Calu3 (cell line): ENCODE results near the gene PBOV1. TPM values are rescaled to one million over a fixed set of nuclear protein-coding genes. Genes with fewer than 3 reads are reported as not detected.

Source experiments
- BruUV-seq: library from RNA; stranded (reverse); fragments of 400-500 nt; replicated peaks from 2 replicates; lab custom pipeline; 2021; lab: Mats Ljungman, UMichigan
- CTCF ChIA-PET: fragments of 300-600 bp; sonication (Branson Sonifier 250); formaldehyde crosslinking; loops from one replicate; lab custom pipeline; 2022; ENCODE audit warnings: antibody characterized with exemption; lab: Charles Lee
- DNase-seq: peaks from one replicate; pipeline ENCODE4 v3.0.0; 2022
- H3K27ac Mint-ChIP-seq: one replicate; pipeline ENCODE4 v1.8.0; 2022; ENCODE audit warnings: mixed read lengths; ENCODE audit not compliant: unreplicated experiment
- H3K27me3 Mint-ChIP-seq: one replicate; pipeline ENCODE4 v1.8.0; 2022; ENCODE audit warnings: mixed read lengths; ENCODE audit not compliant: unreplicated experiment
- H3K36me3 Mint-ChIP-seq: one replicate; pipeline ENCODE4 v1.8.0; 2022; ENCODE audit warnings: mild to moderate bottlenecking, moderate library complexity, mixed read lengths; ENCODE audit not compliant: insufficient read depth, unreplicated experiment
- H3K4me1 Mint-ChIP-seq: one replicate; pipeline ENCODE4 v1.8.0; 2022; ENCODE audit warnings: mild to moderate bottlenecking, low read depth, mixed read lengths; ENCODE audit not compliant: unreplicated experiment
- H3K4me3 Mint-ChIP-seq: one replicate; pipeline ENCODE4 v1.8.0; 2022; ENCODE audit warnings: mild to moderate bottlenecking, low read depth, moderate library complexity, mixed read lengths; ENCODE audit not compliant: unreplicated experiment
- H3K9me3 Mint-ChIP-seq: one replicate; pipeline ENCODE4 v1.8.0; 2022; ENCODE audit warnings: low read depth, mixed read lengths; ENCODE audit not compliant: unreplicated experiment
- intact Hi-C: fragments of 100-400 bp; cut with micrococcal nuclease; formaldehyde crosslinking; loops from one replicate; pipeline ENCODE4 v1.10.0; 2022; ENCODE audit not compliant: unreplicated experiment
- total RNA-seq: library from RNA; stranded (reverse); gene quantifications from 2 replicates; pipeline ENCODE4 v1.2.3, GENCODE V29; 2022
- TF ChIP-seq, protein P1 (sequence below): fragments of 200-600 bp; IDR thresholded peaks from one replicate; pipeline ENCODE4 v1.8.0; 2022; ENCODE audit warnings: antibody characterized with exemption; ENCODE audit not compliant: unreplicated experiment

Gene PBOV1
- total RNA-seq, 1 experiment from 2014 or later: not detected

DNA sequence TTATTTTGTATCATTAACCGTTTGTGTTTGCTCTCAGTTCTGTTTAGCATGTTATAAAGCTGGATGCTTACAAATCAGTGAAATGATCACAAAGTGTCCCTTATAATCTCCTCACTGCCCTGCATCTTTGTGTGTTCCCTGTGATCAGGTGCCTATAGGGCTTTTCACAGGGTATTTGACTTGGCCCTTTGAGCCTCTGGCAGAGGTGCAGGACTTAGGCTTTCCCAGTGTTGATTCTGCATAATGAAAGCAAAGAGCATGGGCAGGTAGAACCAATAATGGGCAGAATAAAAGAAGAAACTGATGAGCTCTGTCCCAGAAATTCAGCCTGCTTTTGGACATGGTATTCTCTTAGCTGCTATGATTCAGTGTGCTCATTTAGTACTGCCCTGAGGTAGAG is 16.9 kb upstream of the PBOV1 start:
- DNase-seq: no peak
- no peak overlapping the region for H3K27ac Mint-ChIP-seq
- intact Hi-C loops: no loop called here
- no peaks in the 10 kb centered on the region for H3K27me3 Mint-ChIP-seq
- peaks cover 13% of the 10 kb centered on the region for H3K4me1 Mint-ChIP-seq
- peaks cover 5% of the 10 kb centered on the region for H3K36me3 Mint-ChIP-seq
- no peaks in the 10 kb centered on the region for H3K9me3 Mint-ChIP-seq
- TF ChIP-seq, protein P1, sequence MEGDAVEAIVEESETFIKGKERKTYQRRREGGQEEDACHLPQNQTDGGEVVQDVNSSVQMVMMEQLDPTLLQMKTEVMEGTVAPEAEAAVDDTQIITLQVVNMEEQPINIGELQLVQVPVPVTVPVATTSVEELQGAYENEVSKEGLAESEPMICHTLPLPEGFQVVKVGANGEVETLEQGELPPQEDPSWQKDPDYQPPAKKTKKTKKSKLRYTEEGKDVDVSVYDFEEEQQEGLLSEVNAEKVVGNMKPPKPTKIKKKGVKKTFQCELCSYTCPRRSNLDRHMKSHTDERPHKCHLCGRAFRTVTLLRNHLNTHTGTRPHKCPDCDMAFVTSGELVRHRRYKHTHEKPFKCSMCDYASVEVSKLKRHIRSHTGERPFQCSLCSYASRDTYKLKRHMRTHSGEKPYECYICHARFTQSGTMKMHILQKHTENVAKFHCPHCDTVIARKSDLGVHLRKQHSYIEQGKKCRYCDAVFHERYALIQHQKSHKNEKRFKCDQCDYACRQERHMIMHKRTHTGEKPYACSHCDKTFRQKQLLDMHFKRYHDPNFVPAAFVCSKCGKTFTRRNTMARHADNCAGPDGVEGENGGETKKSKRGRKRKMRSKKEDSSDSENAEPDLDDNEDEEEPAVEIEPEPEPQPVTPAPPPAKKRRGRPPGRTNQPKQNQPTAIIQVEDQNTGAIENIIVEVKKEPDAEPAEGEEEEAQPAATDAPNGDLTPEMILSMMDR: no peak
- no peak overlapping the region for H3K4me3 Mint-ChIP-seq
- CTCF ChIA-PET: no interaction called here
- BruUV-seq: no TSS peak

GRCh38 chr6:138234363-138234762 is 16.1 kb upstream of the PBOV1 start:
- no TSS peak for BruUV-seq
- no peak for DNase-seq
- peaks cover 5% of the 10 kb centered on the region for H3K36me3 Mint-ChIP-seq

GRCh38 chr6:138231381-138231886 is 13.1 kb upstream of the PBOV1 start:
- peak; percentile 30 for DNase-seq
- CTCF ChIA-PET: interaction anchor here (1.0 to 1.5 kb wide), 3 partner anchors 9 to 225 kb away, joined by 3 to 5 read pairs (median 4); no protein-coding TSS in a partner anchor
- H3K4me1 Mint-ChIP-seq: peaks cover 48% of the 10 kb centered on the region
- intact Hi-C loops: loop anchor here (5.0 kb wide), 1 partner anchor 69 kb away; the partner anchor contains the start of gene ARFGEF3
- peaks cover 5% of the 10 kb centered on the region for H3K36me3 Mint-ChIP-seq
- no peaks in the 10 kb centered on the region for H3K9me3 Mint-ChIP-seq
- BruUV-seq: no TSS peak
- H3K27ac Mint-ChIP-seq: peak overlapping the region; percentile 95
- H3K27me3 Mint-ChIP-seq: no peaks in the 10 kb centered on the region
- peak overlapping the region; percentile 29 for H3K4me3 Mint-ChIP-seq
- TF ChIP-seq, protein P1: no peak

More at GRCh38 chr6:138234363-138234762, 16.1 kb upstream of the PBOV1 start:
- CTCF ChIA-PET: no interaction called here
- TF ChIP-seq, protein P1: no peak
- no peaks in the 10 kb centered on the region for H3K27me3 Mint-ChIP-seq
- no peak overlapping the region for H3K4me3 Mint-ChIP-seq
- no peak overlapping the region for H3K27ac Mint-ChIP-seq
- H3K9me3 Mint-ChIP-seq: no peaks in the 10 kb centered on the region
- intact Hi-C loops: loop anchor here (5.0 kb wide), 1 partner anchor 72 kb away; the partner anchor contains the start of gene ARFGEF3
- peaks cover 21% of the 10 kb centered on the region for H3K4me1 Mint-ChIP-seq

DNA sequence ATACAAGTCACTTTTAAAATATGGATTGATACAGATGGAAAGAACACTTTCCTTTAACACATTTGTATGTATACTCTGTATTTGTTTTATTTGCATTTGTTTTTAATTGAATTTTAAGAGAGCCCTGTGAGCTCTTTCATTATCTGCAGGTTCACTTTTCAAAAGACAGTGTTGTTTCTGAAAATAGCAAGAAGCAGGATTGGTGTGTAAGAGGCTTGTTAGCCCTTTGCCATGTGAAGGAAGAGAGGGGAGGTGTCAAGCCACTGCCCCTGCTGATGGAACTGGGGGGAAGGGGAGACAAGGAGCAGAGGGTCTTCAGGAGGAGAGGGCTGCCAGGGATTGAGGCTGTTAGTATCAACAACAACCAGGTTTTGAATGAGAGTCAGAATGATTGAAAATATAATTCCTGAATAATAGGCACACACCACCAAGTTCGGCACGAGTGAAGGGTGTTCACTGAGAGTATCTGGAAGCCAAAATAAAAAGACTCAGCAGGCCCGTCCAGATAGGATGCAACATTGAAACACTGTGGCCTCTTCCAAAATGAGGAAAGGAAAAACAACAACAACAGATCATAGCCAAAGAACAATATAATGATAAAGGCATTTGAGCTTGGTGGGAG is 12.6 kb upstream of the PBOV1 start:
- no peak for DNase-seq
- no peaks in the 10 kb centered on the region for H3K9me3 Mint-ChIP-seq
- no TSS peak for BruUV-seq
- no peaks in the 10 kb centered on the region for H3K27me3 Mint-ChIP-seq
- CTCF ChIA-PET: interaction anchor here (1.0 to 1.5 kb wide), 3 partner anchors 9 to 224 kb away, joined by 3 to 5 read pairs (median 4); no protein-coding TSS in a partner anchor
- intact Hi-C loops: loop anchor here (5.0 kb wide), 1 partner anchor 69 kb away; the partner anchor contains the start of gene ARFGEF3
- peaks cover 5% of the 10 kb centered on the region for H3K36me3 Mint-ChIP-seq
- H3K27ac Mint-ChIP-seq: peak overlapping the region; percentile 95
- TF ChIP-seq, protein P1: no peak
- peak overlapping the region; percentile 29 for H3K4me3 Mint-ChIP-seq
- H3K4me1 Mint-ChIP-seq: peaks cover 50% of the 10 kb centered on the region
